ENCODE results near the gene POU2AF1. TPM values are rescaled to one million over a fixed set of nuclear protein-coding genes. Genes with fewer than 3 reads are reported as not detected.

Gene POU2AF1
- total and polyA plus RNA-seq, 12 donors = 0.07 to 1.8 (median 0.15) TPM; not detected in 3

- peaks cover 0 to 33% (median 18%) of the 10 kb centered on the region in 9 donors for H3K4me1 ChIP-seq
- DNase-seq (peak; percentile 44 to 53), ATAC-seq (peak; percentile 49 to 86 (median 80))
- 49 to 58% methylated on average over 8 of the region's 8 CpGs for WGBS, 2 donors
- no peaks in the 10 kb centered on the region for H3K27me3 ChIP-seq
- H3K9me3 ChIP-seq = no peaks in the 10 kb centered on the region
- TF ChIP-seq CTCF (IDR thresholded peaks at IDR 0.05) = no peak
- no peak overlapping the region for H3K4me3 ChIP-seq
- no peaks in the 10 kb centered on the region for H3K36me3 ChIP-seq
- intact Hi-C loops (cut with DNase I) = no loop called here
- H3K27ac ChIP-seq = peak overlapping the region in 5 of 10 donors; percentile 9 to 57 (median 28)
Observed at GRCh38 chr11:111327908-111328624, 51.0 kb downstream of the POU2AF1 start.

- no peak for TF ChIP-seq CTCF (IDR thresholded peaks at IDR 0.05)
- no peak overlapping the region for H3K27ac ChIP-seq
- H3K27me3 ChIP-seq = no peaks in the 10 kb centered on the region
Observed at GRCh38 chr11:111326824-111327223, 52.3 kb downstream of the POU2AF1 start.

GRCh38 chr11:111325259-111325658 is 53.8 kb downstream of the POU2AF1 start:
- ATAC-seq = no peak
- H3K4me3 ChIP-seq = no peak overlapping the region
- H3K36me3 ChIP-seq = no peaks in the 10 kb centered on the region
- H3K27me3 ChIP-seq = no peaks in the 10 kb centered on the region
- no peak overlapping the region for H3K27ac ChIP-seq
- intact Hi-C loops (cut with DNase I) = no loop called here
- WGBS, 2 donors = 91 to 97% methylated on average over 5 of the region's 5 CpGs
- DNase-seq = no peak
- no peak for TF ChIP-seq CTCF (IDR thresholded peaks at IDR 0.05)
- H3K9me3 ChIP-seq = no peaks in the 10 kb centered on the region
- peaks cover 0 to 23% (median 8%) of the 10 kb centered on the region in 9 donors for H3K4me1 ChIP-seq

More at GRCh38 chr11:111326824-111327223, 52.3 kb downstream of the POU2AF1 start:
- Histone ChIP-seq H3K4me3 (no peak overlapping the region), H3K36me3 (no peaks in the 10 kb centered on the region), H3K9me3 (no peaks in the 10 kb centered on the region), H3K4me1 (peaks cover 0 to 30% (median 15%) of the 10 kb centered on the region in 9 donors)
- WGBS, 2 donors = 93 to 96% methylated on average over 4 of the region's 4 CpGs
- intact Hi-C loops (cut with DNase I) = no loop called here
- DNase-seq (no peak), ATAC-seq (no peak)

GRCh38 chr11:111324277-111324720 is 54.8 kb downstream of the POU2AF1 start:
- ATAC-seq (peak in 1 of 8 donors; percentile 6), DNase-seq (no peak)
- Histone ChIP-seq H3K36me3 (no peaks in the 10 kb centered on the region), H3K27ac (peak overlapping the region in 1 of 10 donors; percentile 21), H3K4me1 (peaks cover 0 to 15% (median 6%) of the 10 kb centered on the region in 9 donors), H3K4me3 (no peak overlapping the region), H3K9me3 (no peaks in the 10 kb centered on the region), H3K27me3 (no peaks in the 10 kb centered on the region)
- WGBS, 2 donors = 46 to 58% methylated on average over 5 of the region's 5 CpGs
- intact Hi-C loops (cut with DNase I) = no loop called here
- no peak for TF ChIP-seq CTCF (IDR thresholded peaks at IDR 0.05)
